Cardiac muscle cell (in vitro differentiated cells and primary cell): Measurements from ENCODE around the gene KHSRP. TPM values are rescaled to one million over a fixed set of nuclear protein-coding genes. Genes with fewer than 3 reads are reported as not detected.

Experiments used
- DNase-seq, 2 donors: peaks; one replicate each; pipeline versions ENCODE4 v3.0.0 to v3.0.0-alpha.2; 2010 to 2017; ENCODE audit warnings: low read depth in 1 of 2, low spot score in 1 of 2
- H3K27ac ChIP-seq: fragments of 200-600 bp; sonication (generic); 2 replicates; pipeline ENCODE4 v1.5.1; 2016
- H3K27me3 ChIP-seq: fragments of 200-600 bp; sonication (generic); 2 replicates; pipeline ENCODE4 v1.6.0; 2016; ENCODE audit warnings: control low read depth
- H3K36me3 ChIP-seq: fragments of 200-600 bp; sonication (generic); 2 replicates; pipeline ENCODE4 v1.5.1; 2016; ENCODE audit warnings: control low read depth
- H3K4me1 ChIP-seq: fragments of 200-600 bp; sonication (generic); 2 replicates; pipeline ENCODE4 v1.8.1; 2017; ENCODE audit warnings: low read depth, mild to moderate bottlenecking, mixed run types
- H3K4me3 ChIP-seq: fragments of 200-600 bp; sonication (generic); 2 replicates; pipeline ENCODE4 v1.5.1; 2016; ENCODE audit warnings: mild to moderate bottlenecking
- H3K9me3 ChIP-seq: fragments of 200-600 bp; sonication (generic); 2 replicates; pipeline ENCODE4 v1.5.1; 2017; ENCODE audit warnings: low read depth, mild to moderate bottlenecking, control low read depth
- polyA plus RNA-seq: library from polyadenylated mRNA; unstranded; fragments of >200 nt; fragmentation: Nextera tagmentation; extraction: Ambion mirVana; gene quantifications from 2 replicates; pipeline ENCODE4 v1.2.1, GENCODE V29; 2016
- total RNA-seq: library from RNA; depleted of rRNA; stranded (reverse); fragments of >200 nt; gene quantifications from 2 replicates; pipeline ENCODE4 v1.2.3, GENCODE V29; 2016
- TF ChIP-seq, protein P1 (sequence below): IDR thresholded peaks from 2 replicates; pipeline ENCODE4 v1.5.1; 2012; ENCODE audit warnings: low read depth, mild to moderate bottlenecking, low read length

The KHSRP gene
- total and polyA plus RNA-seq, 2 experiments from 2014 or later = 262 to 320 TPM

DNA sequence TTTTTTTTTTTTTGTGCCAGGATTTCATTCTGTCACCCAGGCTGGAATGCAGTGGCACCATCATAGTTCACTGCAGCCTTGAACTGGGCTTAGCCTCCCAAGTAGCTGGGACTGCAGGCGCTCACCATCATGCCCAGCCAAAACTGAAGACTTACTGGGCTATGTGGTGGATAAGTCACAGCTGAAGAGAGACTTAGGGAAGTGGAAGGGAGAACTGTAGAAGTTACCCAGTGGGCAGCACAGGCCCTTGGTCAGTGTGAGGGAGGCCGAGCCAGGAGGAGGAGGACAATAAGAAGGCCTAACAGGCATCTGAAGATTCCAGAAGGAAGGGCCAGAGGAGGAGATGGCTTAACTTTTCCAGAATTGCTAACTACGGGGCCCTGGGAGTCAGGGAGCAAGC, 44.9 kb downstream of the KHSRP start:
- DNase-seq = no peak
- Histone ChIP-seq H3K27ac (no peak overlapping the region), H3K9me3 (no peaks in the 10 kb centered on the region), H3K4me3 (no peak overlapping the region), H3K27me3 (no peaks in the 10 kb centered on the region), H3K4me1 (no peaks in the 10 kb centered on the region), H3K36me3 (peaks cover 28% of the 10 kb centered on the region)
- TF ChIP-seq, protein P1, sequence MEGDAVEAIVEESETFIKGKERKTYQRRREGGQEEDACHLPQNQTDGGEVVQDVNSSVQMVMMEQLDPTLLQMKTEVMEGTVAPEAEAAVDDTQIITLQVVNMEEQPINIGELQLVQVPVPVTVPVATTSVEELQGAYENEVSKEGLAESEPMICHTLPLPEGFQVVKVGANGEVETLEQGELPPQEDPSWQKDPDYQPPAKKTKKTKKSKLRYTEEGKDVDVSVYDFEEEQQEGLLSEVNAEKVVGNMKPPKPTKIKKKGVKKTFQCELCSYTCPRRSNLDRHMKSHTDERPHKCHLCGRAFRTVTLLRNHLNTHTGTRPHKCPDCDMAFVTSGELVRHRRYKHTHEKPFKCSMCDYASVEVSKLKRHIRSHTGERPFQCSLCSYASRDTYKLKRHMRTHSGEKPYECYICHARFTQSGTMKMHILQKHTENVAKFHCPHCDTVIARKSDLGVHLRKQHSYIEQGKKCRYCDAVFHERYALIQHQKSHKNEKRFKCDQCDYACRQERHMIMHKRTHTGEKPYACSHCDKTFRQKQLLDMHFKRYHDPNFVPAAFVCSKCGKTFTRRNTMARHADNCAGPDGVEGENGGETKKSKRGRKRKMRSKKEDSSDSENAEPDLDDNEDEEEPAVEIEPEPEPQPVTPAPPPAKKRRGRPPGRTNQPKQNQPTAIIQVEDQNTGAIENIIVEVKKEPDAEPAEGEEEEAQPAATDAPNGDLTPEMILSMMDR = no peak

DNA sequence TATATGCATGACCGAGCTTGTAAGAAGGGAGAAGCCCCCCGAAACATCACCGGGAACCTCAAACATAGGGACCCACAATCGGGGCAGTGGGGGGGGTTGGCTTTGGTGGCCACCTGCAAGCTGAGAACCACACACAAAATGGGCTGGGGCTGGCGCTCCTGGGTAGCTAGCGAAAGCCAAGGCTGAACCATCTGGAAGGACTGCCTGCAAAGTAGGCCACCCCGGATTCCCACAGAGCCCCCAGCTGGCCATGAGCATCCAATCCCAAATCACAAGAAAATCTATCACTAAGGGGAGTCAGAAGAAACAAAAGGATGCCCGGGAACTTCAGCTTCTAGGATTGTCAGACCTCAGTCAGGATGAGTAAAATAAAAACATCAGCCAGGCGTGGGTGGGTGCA, 46.1 kb downstream of the KHSRP start:
- Histone ChIP-seq H3K4me3 (no peak overlapping the region), H3K27ac (peak overlapping the region; percentile 48), H3K36me3 (peaks cover 28% of the 10 kb centered on the region), H3K4me1 (peaks cover 4% of the 10 kb centered on the region), H3K9me3 (no peaks in the 10 kb centered on the region), H3K27me3 (no peaks in the 10 kb centered on the region)
- TF ChIP-seq, protein P1 = no peak
- DNase-seq = no peak

DNA sequence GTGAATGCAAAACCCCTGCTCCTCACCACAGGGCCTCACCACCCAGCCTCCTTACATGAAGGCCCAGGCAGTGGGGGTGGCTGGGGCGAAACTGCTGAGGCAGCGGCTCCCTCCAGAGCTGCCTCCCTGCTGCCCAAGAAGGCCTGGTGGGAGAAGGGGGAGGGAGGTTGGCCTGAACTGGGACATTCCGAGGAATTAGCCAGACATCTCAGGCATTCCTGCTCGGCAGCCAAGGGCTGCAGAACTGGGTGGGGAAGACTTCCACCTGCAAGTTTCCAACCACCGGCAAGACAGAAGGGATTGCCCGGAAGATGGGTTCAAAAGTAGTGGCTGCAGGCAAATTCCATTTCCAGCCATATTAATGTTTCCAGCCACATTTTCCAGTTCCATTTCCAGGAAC, 46.6 kb downstream of the KHSRP start:
- H3K27me3 ChIP-seq = no peaks in the 10 kb centered on the region
- DNase-seq = peak in 1 of 2 donors; percentile 47
- H3K27ac ChIP-seq = peak overlapping the region; percentile 48
- peaks cover 24% of the 10 kb centered on the region for H3K36me3 ChIP-seq
- H3K4me1 ChIP-seq = peaks cover 4% of the 10 kb centered on the region
- no peaks in the 10 kb centered on the region for H3K9me3 ChIP-seq
- TF ChIP-seq, protein P1 = no peak
- no peak overlapping the region for H3K4me3 ChIP-seq

DNA sequence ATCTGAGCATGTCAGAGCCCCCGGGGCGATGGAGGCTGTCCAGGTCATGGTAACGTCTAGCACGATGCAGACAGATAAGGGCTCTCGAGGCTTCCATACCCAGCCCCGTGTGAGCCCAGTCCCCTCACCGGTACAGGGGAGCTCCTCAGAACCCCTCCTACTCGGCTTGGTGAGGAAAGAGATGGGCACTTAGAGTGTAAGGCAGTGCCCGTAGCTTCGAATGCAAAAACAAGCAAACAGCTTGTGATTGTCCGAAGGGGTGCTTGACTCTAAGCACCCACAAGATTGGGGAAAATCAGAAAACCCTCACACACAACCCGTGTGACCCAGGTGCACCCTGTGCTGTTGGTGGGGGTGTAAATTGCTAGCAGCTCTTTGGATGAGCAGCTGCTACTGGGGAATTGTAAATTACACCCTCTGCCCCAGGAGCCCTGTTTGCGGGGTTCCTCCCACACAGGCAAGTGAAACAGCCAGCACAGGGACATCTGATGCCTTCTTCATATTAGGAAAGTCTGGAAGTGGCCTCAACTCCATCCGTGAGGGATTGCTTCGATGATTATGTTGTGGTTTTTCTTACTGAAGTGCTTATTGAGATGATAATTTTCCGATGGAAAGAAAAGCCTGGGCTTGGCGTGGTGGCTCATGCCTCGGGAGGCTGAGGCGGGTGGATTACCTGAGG, 48.0 kb downstream of the KHSRP start:
- no peak overlapping the region for H3K27ac ChIP-seq

DNA sequence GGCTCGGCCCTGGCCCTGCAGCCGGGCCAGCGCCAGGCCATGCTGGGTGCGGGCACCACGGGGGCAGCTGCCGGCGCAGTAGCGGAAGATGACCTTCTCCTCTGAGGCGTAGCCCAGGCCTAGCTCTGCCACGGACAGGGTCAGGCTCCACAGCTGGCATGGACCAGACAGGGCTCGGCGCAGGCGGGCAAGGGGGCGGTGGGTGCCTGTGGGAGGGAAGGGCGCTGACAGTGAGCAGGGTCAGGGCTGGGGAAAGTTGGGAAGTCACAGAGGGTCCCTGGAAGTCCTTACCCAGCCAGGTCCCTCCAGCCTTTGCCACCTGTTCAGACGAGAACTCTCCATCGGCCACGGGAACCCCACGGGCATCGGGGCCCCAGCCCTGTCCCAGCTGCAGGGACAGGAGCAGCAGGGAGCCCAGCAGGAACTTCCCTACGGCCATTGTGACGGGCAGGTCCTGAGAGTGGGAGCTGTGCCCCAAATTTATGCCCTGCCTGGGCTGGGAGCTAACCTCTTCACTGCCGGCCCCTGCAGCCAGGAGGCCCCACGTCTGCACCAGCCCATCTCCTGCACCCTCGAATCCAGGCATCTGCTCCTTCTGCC, 49.1 kb downstream of the KHSRP start, which contains the start of gene PSPN:
Gene PSPN (minus strand): TSS at position 523 of the 600 bp plus-strand sequence. CDS start 84 bp downstream, at position 439.
- Histone ChIP-seq H3K36me3 (peaks cover 14% of the 10 kb centered on the region), H3K4me3 (no peak within 1 kb of the TSS), H3K27me3 (no peaks in the 10 kb centered on the region), H3K4me1 (peaks cover 4% of the 10 kb centered on the region), H3K27ac (no peak within 1 kb of the TSS), H3K9me3 (no peaks in the 10 kb centered on the region)
- no peak for DNase-seq
- TF ChIP-seq, protein P1 = no peak

More for the DNA sequence above, 48.0 kb downstream of the KHSRP start:
- TF ChIP-seq, protein P1 = no peak
- H3K4me3 ChIP-seq = no peak overlapping the region
- H3K27me3 ChIP-seq = no peaks in the 10 kb centered on the region
- H3K36me3 ChIP-seq = peaks cover 22% of the 10 kb centered on the region
- DNase-seq = no peak
- H3K4me1 ChIP-seq = peaks cover 4% of the 10 kb centered on the region
- H3K9me3 ChIP-seq = no peaks in the 10 kb centered on the region
